Sigmoid colon (tissue), 3 donors: ENCODE results near the gene ODAPH.

ENCODE experiments used
- CTCF ChIP-seq, 4 experiments: fragments of 450-650 bp in 3 of 4; fragments of 200-600 bp in 1 of 4; IDR thresholded peaks; one replicate each; pipeline ENCODE4 v1.5.1; 2016 to 2019; ENCODE audit warnings: antibody characterized with exemption in 4 of 4, mild to moderate bottlenecking in 3 of 4, moderate library complexity in 2 of 4
- POLR2A ChIP-seq, 2 donors: fragments of 450-650 bp; IDR thresholded peaks; one replicate each; pipeline ENCODE4 v1.6.1; 2016; ENCODE audit warnings: antibody characterized with exemption in 2 of 2, mild to moderate bottlenecking in 2 of 2, moderate library complexity in 2 of 2

- TF ChIP-seq CTCF (IDR thresholded peaks at IDR 0.05) (no peak), POLR2A (IDR thresholded peaks at IDR 0.05) (no peak)
Measured at GRCh38 chr4:75599647-75600046, 43.8 kb downstream of the ODAPH start.
